ENCODE measurements around the gene LMBR1.
"Not testable (repeated sequence)": the region's sequence is repeated elsewhere in the genome, so short reads cannot be mapped to it uniquely, and the experiment has no call there.

LMBR1 gene

DNA sequence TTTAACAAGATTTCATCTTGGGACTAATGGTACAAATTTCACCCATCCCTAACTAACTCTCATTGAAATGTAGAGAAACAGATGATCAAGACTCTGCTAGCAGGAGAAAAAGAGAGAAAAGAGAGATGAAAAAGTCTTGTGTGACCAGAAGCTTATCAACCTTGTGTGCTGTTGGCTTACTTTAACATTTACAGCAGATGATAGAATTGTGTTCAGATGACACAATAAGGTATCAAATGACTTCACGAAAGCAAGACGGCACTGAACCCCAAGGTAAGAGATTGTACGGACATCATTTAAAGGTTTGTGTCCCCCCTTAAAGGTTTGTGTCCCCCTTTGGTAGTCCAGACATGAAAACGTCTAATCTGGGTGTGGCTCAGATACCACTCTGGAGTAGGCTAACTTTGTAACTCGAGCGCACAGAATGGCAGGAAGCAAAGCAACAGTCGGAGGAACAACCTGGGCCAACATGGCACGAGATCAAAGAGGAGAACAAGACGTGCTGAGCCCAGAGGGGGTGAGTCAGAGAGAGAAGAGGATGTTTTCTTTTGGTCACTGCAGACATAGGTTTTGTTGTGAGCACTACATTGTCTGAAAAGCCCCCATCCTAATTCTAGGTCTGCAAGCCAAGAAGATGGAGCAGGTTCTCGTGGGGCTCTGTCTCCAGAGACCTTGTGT lies 10.4 kb upstream of the LMBR1 start:
- DNase-seq: peak; percentile 30

DNA sequence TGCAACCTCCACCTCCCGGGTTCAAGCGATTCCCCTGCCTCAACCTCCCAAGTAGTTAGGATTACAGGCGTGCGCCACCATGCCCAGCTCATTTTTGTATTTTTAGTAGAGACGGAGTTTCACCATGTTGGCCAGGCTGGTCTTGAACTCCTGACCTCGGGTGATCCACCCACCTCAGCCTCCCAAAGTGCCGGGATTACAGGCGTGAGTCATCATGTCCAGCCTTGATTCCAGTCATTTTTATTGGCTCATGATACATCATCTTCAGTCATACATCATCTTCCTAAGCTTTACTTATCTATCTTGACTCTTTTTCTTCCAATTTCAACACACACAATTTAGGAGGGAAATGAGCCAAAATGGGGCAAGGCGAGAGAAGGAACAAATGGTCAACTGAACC lies 7.1 kb upstream of the LMBR1 start:
- DNase-seq: not testable (repeated sequence)

DNA sequence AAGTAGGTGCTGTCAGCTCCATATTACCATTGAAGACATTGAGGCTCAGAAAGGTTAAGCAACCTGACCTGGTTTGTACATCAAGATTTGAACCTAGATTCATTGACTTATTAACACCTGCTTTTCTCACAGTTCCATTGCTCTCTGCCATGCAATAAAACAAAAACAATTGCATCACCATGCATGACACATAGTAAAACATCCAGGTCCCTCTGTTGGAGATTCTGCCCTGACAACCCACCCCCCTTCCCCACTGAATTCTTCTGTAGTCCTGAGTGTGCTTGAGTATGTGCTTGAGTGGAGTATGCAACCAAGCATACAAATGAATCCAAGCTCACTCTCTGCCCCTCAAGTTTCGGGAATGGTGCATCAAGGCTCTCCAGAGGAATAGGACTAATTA lies 6.0 kb upstream of the LMBR1 start:
- no peak for DNase-seq

DNA sequence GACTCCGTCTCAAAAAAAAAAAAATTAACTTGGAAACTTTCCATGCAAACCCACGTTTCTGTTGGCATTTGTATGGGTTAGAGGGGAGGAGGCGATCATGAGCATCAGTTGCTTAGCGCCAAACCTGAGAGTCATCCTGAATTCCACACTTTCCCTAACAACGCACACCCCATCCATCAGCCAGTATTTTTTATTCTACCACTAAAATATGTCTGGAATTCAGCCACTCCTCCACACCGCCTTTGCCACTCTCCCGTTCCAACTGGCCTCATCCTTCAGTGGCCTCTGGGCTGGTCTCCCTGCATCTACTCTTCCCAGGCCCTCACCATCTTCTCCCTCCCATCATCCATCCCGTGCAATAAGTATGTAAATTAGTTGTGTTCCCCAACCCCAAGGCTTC lies 4.7 kb upstream of the LMBR1 start:
- DNase-seq: no peak

DNA sequence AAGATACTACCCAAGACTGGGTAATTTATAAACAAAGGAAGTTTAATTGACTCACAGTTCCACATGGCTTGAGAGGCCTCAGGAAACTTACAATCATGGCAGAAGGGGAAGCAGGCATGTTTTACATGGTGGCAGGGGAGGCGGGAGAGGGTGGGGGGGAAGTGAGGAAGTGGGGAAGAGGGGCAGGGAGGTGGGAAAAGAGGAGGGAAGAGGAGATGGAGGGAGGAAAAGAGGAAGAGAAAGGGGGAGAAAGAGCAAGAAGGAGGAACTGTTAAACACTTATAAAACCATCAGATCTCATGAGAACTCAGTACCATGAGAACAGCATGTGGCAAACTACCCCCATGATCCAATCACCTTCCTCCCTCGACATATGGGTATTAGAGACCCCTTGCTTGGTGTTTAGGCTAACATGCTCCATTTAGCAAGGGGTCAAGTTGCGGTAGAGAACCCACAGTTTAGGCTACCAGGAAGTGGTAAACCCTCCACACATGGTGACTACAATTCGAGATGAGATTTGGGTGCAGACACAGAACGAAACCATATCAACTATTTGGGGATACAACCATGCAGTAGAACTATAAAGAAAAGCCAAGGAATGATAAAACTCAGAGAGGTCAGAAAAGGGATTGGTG lies 3.5 kb upstream of the LMBR1 start:
- DNase-seq: no peak

DNA sequence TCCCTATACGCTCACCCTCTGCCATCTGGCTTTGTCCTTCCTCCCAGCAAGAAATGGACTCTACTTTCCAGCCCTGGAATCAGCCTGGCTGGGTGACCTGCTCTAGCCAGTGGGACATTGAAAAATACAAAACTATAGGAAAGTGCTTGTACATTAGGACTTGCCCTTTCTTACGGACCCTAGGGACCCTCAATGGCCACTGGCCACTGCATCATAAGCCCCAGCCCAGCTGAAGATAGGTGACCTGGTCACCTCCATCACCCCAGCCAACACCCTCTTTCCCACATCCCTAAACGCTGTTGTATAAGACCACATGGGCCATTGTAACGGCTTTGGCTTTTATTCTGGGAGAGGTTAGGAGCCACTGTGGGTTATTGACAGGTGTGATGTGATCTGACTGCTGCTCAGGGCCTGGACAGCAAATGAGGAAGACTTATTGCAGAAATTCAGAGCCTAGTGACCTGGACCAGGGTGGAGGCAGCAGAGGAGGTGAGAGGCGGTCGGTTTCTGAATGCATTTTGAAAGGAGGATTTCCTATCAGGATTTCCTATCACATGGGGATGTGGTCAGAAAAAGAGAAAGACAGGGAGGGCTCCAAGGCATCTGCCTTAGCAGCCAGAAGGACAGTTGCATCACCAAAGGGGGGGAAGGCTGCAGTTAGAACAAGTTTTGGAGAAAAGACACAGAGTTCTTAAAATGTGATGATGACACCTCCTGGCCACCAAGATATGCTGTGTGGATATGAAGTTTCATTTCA lies 2.2 kb upstream of the LMBR1 start:
- no peak for DNase-seq

DNA sequence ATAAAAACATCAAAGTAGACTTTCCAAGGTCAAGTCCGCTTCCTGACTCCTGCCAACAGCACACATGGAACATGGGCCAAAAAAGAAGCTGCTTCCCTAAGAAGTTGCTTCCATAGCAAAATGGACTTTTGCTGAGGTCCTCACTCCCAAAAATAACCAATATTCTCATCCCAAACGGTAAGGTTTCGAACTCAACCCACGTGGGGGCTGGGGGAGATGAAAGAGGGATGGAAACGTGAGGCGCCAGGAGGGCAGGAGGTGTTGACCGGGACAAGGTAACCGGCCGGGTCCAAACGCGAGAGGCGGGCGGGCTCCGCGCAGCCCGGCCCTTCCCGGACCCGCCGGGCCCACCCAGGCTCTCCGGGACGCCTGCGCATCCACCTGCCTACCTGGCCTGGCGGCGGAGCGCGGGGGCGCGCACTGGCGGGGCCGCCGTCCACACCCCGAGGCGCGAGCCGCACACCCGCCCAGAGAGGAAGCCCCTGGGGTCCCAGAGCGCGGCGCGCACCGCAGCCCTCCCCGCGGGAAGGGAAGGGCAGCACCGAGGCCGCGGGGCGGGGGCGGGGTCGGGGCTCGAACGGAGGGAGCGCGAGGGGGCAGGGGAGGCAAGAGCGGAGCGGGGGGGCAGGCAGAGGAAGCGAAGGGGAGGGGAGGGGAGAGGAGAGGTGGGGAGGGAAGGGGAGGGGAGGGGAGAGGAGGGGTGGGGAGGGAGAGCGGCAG lies 742 bp downstream of the LMBR1 start:
- peak; percentile 63 for DNase-seq

DNA sequence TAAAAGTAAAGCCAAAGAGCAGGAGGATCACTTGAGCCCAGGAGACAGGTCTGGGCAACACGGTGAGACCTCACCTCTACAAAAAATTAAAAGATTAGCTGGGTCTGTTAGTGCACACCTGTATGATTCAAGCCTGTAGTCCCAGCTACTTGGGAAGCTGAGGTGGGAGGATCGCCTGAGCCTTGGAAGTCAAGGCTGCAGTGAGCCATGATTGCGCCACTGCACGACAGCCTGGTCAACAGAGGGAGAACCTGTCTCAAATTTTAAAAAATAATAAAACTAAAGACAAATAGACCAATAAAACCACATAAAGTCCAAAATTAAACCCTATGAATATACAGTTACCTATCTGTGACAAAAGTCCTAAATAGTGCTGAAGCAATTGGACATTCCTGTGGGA lies 3.2 kb downstream of the LMBR1 start:
- no peak for DNase-seq

DNA sequence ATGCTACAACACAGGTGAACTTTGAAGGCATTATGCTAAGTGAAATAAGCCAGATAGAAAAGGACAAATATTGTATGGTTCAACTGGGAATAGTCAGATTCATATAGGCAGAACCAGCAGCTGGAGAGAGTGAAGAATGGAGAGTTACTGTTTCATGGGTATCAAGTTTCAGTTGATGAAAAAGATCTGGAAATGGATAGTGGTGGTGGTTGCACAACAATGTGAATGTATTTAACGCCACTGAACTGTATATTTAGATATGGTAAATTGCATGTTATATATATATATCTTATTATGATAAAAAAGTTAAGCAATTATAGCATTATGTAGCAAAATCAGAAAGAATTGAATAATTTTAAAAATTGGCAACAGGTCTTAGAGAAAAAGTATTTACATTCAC lies 3.9 kb downstream of the LMBR1 start:
- no peak for DNase-seq

DNA sequence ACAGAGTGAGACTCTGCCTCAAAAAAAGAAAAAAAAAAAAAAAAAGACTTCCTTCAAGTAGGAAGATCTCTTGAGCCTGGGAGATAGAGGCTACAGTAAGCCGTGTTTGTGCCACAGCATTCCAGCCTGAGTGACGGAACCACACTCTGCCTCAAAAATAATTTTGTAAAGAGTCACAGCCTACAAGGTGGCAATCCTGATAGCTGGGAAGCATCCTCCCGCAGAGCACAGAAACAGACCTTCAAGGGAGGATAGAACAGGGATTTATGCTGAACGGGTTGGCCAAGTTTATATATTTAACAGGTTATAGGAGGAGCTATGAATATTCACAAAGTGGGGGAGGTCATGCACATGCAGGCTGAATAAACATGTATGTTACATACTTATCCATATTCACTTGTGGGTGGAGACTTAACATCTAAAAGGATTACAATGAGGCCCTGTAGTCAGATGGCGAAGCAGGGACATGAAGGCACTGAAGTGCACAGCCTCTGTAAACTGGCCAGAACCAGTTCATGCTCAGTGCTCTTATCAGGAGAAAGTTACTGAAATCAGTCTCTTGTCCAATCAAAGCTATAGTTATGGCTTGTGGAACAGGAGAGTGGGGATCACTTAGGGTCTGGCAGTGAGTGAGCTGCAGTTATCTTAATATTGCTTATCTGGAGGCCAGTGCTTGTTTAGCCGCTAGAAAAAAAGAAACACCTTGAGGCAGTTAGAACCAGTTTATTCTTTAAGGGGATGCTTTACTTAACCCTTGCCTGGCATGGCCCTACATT lies 6.8 kb downstream of the LMBR1 start:
- no peak for DNase-seq

DNA sequence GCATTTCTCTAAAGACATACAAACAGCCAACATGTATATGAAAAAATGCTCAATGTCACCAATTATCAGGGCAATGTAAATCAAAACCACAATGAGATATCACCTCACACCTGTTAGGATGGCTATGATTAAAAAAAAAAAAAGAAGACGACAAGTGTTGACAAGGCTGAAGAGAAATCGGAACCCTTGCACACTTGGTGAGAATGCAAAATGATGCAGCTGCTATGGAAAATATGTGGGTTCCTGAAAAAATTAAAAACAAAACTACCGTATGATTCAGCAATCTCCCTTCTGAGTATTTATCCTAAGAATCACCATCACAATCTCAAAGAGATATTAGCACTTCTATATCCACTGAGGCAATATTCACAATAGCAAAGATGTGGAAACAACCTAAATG lies 11.3 kb downstream of the LMBR1 start:
- no peak for DNase-seq

DNA sequence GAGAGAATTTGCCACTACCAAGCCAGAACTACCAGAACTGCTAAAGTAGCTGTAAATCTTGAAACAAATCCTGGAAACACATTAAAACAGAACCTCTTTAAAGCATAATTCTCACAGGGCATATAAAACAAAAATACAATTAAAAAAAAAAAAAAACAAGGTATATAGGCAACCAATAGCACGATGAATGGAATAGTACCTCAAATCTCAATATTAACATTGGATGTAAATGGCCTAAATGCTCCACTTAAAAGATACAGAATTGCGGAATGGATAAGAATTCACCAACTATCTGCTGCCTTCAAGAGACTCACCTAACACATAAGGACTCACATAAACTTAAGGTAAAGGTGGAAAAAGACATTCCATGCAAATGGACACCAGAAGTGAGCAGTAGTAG lies 17.2 kb downstream of the LMBR1 start:
- DNase-seq: no peak

DNA sequence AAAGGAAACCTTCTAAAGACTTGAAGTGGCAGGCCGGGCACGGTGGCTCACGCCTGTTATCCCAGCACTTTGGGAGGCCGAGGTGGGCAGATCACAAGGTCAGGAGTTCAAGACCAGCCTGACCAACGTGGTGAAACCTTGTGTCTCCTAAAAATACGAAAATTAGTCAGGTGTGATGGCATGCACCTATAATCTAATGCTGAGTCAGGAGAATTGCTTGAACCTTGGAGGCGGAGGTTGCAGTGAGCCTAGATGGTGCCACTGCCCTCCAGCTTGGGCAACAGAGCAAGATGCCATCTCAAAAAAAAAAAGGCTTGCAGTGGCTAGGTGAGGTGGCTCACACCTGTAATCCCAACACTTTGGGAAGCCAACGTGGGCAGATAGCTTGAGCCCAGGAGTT lies 24.6 kb downstream of the LMBR1 start:
- DNase-seq: not testable (repeated sequence)

DNA sequence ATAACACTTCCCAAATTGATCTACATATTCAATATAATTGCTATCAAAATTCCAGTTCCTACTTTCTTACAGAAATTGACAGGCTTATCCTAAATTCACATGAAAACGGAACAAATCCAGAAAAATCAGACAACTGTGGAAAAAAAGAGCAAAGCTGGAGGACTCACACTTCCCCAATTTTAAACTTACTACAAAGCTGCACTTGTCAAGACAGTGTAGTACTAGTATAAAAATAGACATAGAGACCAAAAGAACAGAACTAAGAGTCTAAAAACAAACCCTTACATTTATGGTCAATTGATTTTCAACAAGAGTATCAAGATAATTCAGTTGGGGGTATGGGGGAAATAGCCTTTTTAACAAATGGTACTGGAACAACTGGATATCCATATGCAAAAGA lies 27.5 kb downstream of the LMBR1 start:
- no peak for DNase-seq

DNA sequence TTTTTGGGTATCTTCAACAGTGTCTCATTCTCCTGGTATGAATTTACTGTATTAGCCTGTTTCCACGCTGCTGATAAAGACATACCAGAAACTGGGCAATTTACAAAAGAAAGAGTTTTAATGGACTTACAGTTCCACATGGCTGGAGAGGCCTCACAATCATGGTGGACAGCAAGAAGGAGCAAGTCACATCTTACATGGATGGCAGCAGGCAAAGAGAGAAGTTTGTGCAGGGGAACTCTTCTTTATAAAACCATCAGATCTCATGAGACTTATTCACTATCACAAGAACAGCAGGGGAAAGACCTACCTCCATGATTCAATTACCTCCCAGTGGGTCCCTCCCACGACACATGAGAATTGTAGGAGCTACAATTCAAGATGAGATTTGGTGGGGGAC lies 31.0 kb downstream of the LMBR1 start:
- not testable (repeated sequence) for DNase-seq

DNA sequence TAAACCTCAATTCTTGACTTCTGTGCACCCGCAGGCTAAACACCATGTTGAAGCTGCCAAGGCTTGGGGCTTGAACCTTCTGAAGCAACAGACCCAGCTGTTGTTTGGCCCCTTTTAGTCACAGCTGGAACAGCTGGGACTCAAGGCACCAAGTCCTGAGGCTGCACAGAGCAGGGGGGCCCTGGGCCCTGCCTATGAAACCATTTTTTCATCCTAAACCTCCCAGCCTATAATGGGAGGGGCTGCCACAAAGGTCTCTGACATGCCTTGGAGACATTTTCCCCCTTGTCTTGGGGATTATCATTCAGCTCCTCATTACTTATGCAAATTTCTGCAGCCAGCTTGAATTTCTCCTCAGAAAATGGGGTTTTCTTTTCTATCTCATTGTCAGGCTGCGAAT lies 31.8 kb downstream of the LMBR1 start:
- DNase-seq: no peak

DNA sequence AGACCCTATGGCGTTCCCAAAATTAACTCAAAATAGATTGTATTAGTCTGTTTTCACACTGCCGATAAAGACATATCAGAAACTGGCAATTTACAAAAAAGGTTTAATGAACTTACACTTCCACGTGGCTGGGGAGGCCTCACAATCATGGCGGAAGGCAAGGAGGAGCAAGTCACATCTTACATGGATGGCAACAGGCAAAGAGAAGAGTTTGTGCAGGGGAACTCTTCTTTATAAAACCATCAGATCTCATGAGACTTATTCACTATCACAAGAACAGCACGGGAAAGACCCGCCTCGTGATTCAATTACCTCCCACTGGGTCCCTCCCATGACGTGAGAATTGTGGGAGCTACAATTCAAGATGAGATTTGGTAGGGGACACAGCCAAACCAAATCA lies 32.9 kb downstream of the LMBR1 start:
- DNase-seq: not testable (repeated sequence)

DNA sequence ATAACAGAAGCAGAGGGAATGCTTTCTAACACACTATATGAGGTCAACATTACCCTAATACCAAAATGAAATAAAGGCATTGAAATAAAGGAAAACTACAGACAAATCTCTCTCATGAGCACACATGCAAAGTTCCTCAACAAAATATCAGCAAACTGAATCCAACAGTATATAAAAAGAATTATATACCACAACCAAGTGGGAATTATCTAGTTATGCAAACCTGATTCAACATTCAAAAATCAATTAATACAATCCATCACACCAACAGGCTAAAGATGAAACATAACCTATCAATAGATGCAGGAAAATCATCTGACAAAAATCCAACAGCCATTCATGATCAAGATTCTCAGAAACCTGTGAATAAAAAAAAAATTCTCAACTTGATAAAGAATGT lies 34.5 kb downstream of the LMBR1 start:
- DNase-seq: no peak

DNA sequence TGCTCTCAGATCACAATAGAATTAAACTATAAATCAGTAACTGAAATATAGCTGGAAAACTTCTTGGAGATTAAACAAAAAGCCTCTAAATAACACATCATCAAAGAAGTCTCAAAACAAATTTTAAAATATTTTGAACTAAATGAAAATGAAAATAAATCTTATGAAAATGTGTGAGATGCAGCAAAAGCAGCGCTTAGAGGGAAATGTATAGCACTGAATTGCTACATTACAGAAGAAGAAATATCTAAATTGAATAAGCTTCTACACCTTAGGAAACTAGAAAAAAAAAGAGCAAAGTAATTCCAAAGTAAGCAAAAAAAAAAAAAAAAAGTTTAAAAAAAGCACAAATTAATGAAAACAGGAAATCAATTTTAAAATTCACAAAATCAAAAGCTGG lies 35.2 kb downstream of the LMBR1 start:
- no peak for DNase-seq

DNA sequence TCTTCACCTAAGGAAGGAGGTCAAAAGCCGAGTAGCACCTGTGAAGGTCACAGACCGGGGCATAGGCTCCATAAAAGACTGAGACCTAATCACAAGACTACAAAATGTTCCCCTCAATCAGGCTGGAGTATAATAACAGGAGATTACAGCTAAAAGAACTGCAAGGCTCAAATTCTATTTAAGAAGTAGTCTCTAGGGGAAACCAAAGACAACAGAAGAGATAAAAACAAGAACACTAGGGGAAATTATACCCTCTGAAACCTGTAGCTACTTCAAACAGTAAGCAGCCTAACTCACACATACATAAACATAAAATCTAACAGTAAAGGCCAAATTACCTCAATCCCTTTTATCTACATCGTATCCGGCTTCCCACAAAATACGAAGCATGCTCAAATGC lies 38.3 kb downstream of the LMBR1 start:
- no peak for DNase-seq

DNA sequence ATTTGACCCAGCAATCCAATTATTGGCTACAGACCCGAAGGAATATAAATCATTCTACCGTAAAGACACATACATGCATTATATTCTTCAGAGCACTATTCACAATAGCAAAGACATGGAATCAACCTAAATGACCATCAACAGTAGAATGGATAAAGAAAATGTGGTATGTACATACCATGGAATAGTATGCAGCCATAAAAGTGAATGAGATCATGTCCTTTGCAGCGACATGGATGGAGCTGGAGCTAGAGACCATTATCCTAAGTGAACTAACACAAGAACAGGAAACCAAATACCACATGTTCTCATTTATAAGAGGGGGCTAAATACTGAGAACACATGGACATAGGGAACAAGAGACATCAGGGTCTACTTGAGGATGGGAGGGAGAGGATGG lies 44.0 kb downstream of the LMBR1 start:
- DNase-seq: no peak

DNA sequence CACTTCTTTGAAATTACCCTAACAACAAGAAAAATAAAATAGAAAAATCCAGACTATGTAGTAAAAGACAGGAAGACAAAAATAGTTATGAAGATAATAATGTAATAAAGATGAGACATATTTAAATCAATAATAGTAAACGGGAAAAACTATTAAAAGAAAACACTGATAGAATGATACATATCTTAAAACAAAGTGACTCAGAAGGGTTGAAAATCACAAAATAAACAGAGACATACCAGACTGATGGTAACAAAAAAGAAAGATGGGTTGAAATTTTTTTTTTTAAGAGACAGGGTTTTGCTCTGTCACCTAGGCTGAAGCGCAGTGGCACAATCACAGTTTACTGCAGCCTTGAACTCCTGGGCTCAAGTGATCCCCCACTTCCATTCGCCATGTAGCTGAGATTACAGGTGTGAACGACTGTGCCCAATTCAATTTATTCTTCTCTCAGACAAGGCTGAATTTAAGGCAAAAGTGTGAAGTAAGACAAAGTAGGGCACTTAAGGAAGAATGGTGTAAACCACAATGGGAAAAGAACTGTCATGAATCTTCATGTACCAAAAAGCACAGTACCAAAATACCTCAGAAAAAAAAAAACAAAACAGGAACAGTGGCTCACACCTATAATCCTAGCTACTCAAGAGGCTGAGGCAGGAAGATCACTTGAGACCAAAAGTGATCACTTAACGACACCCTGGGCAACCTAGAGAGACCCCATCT lies 47.4 kb downstream of the LMBR1 start:
- no peak for DNase-seq

Measured in activated CD4-positive, alpha-beta T cell treated with anti-CD3 and anti-CD28 coated beads, Interleukin-2, amount 50 U/mL, for 1 hour (primary cell).